AG20443 (cell line): ENCODE measurements around the gene GREM2.

Experiments used
- DNase-seq: peaks from one replicate; pipeline ENCODE4 v3.0.0; 2012; ENCODE audit warnings: low spot score, mixed read lengths

The GREM2 gene

DNA sequence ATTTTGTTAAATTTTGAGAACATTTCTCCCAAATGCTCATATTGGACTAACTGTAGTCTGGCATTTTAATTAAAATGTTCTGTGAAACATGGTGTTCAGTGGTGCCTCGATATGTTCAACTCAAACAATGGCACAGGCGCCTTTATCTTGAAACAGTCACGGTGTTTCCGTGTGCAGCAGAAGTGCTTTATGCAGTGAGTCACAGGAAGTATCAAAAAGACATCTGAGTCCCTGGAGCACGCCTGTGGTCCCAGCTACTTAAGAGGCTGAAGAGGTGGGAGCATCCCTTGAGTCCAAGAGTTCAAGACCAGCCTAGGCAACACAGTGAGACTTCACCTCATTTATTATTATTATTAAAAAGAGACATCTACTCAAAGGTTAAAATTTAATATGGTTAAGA, 52.2 kb downstream of the GREM2 start:
- no peak for DNase-seq

DNA sequence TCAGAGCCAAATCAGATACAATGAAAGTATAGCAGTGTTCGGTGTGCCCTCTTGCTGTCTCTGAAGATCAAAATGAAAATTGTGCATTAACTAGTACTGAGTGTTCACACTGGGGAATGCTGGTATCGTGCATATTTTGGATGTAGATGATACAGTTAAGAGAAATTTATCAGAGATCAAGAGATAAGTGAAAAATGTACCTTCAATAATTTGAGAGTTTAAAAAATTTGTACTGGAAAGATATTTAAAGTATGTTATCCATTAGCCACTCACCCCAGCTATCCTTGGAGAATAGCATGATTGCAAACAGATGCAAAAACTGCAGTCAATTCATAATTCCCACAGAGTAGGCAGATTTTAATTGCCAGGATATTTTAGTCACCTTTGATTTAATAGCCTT, 56.4 kb downstream of the GREM2 start:
- peak; percentile 47 for DNase-seq

DNA sequence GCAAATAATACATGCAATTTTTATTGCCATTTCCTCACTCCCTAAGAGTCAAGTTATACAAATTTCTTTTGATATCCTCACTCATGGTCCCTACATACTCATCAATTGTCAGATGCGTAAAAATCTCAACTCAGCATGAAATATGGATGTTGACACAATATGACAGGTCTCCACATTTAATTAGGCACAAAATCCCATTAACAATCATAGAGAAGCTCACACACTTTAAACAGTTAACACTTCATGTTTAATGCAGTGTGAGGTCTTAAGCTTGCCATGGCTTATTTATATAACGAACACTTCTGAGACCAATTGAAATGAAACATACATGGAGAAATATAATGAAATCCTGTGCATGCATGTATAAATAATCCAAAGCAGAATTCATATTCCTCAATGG, 58.6 kb downstream of the GREM2 start:
- DNase-seq = no peak

DNA sequence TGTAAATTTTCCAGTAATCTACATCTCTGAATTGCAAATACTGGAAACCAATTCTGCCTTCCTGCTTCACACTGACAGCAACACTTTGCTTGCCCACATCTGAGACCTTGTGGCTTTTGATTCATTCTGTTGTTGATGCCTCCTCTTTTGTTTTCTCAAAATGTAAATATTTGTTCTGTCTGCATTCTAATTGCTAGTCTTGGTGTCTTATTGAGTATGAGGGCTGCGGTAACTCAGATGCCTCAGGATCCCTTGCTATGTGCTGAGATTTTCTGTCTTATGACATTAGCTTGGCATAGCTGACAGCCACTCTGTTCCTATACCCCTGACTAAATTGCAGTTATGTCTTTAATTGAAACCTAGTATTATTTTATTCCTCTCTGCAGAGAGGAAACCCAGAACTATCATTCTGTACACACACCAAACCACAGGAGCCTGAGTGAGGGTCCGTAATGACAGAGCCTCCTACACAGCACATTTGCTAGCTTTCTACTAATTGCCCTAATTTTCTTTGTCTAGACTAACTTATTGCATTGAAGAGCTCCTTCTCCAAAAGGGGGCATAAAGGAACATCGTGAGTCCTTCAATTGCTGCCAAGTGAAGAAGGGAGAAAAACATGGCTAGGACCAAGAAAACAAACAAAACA, 72.1 kb downstream of the GREM2 start:
- no peak for DNase-seq

GRCh38 chr1:240538776-240539430, 73.1 kb downstream of the GREM2 start:
- DNase-seq = no peak

DNA sequence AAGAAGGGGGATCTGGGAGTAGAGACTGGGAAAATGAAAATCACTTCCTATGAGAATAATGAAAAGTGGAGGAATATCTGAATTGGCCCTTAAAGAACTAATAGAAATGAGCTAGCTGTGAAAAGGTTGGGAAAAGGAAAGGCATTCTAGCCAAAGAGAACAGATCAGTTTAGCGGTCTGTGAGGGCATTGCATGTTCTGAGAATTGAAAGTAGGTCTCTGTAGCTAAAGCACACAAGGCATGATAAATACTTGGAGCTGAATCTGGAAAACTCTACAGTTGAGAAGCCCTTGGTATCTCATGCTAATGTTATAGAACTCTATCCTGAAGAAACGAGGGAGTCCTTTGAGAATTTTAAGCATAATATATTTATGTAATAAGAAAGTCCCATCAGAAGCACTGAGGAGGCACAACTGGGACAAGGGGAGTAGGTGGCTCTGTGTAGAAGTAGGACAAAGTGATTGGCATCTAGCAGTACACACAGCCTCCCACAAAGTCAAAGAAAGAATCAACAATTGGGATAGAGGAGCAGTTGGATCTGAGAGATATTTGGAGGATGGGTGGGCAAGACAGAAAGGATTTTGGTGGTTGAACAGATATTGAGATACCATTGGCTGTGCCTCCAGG, 78.7 kb downstream of the GREM2 start:
- DNase-seq = no peak

GRCh38 chr1:240528591-240528990, 83.4 kb downstream of the GREM2 start:
- no peak for DNase-seq

DNA sequence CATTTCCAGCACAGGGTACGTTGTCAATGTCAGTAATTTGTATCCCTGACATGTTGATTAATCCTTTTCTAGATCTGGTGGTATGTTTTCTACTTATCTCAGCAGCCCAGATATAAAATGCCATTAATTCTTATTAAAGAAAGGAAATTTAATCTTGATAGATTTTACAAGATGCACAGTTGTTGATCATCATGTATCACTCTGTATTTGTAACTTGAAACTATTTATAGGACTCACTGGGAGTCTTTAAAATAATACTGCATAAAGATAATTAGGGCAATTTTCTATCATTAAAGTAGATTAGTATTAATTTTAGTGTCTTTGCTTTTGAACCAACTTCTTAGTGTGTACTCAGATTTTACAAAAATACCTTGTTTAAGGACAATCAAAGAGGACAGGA, 84.9 kb downstream of the GREM2 start:
- no peak for DNase-seq

GRCh38 chr1:240526312-240526711, 85.6 kb downstream of the GREM2 start:
- DNase-seq = no peak

DNA sequence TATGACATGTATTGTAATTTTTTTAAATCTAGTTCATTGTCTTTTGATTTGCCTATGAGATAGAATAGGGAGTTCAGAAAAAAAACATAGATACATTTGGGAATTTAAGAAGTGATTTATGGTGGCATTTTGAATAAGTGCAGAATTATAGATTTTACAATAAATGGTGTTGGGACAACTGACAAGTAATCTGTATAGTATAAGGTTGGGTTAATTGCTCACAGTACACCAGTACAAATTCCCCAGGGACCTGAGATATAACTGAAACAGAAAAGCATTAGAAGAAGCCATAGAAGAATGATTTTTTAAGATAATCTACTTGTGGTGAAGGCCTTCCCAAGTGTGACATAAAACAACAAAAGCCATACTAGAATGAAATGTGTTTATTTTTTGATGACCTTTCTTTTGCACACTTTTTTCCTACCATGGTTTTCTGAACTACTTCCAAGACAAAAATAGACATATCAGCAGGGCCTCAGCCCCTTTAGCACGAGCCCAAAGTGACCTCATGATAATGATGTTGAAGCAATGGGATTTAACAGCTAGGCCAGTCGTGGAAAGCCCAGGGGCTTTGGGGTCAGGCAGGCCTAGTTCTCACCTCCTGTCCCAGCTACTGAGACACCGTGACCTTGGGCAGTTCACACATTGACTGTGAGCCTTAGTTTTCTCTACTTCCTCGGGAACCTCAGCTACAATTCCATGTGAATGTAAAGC, 87.4 kb downstream of the GREM2 start:
- no peak for DNase-seq

DNA sequence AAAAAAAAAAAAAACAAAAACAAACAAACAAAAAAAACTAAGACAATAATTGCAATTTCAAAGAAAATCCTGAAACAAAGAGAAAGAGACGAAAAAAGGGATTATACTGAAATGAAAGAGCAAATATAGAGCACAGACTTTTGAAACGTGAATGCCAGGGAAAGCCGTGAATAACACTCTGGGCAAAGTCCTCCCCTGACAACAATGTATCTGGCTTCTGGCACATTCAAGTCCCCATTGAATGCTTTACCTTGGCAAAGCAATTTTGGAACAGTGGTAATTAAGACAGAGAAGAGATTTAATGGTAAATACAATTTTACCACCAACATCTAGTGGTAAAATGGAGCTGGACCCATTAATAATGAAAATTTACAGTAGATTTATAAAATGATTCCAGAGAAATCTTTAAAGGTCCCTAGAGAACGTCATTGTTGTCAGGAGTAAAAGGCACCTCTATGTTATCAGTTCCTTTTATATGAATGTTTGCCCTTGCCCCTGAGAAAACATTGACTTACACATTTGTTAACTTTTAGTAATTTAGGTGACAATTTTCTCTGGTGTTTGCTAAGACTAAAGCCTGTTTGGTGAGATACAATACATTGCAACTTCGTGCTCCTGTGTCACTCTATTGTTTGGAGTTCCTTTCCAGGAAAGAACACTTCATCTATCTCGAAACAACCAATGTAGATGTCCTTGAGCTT, 89.7 kb downstream of the GREM2 start:
- no peak for DNase-seq

DNA sequence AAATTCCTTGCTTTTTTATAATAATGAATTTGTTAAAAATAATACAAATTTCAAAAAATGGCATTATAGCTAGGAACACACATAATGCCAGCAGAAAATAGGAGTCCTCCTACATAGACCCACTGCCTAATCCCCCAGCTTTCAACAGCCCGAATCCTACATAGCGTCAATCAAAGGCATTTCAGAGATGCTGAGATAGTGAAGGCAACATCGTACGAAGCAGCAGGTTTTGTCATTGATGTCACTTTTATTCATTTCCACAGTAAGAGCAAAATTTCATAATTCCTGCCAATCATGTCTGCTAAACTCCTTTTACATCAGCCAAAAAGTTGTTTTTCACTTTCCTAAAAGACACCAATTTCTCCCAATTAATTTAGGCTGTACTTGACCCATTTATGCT, 94.1 kb downstream of the GREM2 start:
- no peak for DNase-seq

DNA sequence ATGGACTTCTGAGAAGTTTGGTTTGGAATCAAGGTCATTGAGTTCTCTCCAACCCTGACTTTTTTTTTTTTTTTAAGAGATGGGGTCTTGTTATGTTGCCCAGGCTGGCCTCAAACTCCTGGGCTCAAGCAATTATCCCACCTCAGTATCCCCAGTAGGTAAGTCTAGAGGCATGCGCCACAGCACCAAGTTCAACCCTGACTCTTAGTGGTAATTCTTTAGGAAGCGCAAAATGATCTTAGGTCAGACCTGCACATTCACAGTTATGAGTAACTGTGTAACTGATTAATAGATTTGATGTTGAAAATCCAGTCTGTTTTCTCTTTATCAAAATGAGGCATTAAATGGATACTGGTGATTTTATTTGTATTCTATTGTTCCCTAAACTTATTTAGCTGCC, 95.9 kb downstream of the GREM2 start:
- no peak for DNase-seq

DNA sequence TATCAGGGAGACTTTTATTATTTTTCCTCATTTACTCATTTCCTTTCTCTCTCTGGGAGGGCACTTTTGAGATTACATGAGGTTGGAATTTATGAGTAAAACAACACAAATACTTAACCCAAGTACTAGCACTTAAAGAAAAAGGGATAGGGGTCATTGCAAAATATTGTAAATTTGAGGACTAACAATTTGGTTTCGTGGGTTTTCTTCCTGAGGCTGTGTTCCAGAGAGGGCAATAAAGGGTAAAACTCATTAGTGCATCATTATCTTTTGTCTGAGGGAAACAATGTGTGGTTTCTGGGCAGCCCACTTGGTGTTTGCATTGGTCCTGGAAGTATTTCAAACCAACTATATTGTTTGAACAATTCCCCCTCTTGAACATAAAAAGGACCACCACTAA, 96.5 kb downstream of the GREM2 start:
- no peak for DNase-seq

- DNase-seq = no peak
These were observed 100.2 kb downstream of the GREM2 start for GRCh38 chr1:240511789-240512188.

- DNase-seq = peak; percentile 49
These were observed 103.0 kb downstream of the GREM2 start for GRCh38 chr1:240508950-240509349.

DNA sequence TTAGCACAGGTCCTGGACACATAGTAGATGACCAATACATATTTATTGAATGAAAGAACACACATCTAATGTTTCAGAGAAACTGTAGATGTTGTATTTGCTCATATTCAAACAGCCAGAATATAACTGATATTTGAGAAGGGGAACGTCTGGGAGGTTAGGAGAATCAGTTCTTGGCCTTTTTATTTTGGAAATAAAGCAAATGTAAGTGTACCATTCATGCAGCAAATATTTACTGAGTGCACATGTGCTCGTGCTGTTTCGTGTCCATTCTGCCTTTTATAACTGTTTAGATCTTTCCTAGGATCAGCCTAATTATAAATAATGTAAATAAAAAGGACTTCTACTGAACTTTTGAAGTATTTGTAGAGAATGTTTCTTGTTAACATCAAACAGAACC, 103.8 kb downstream of the GREM2 start:
- no peak for DNase-seq

DNA sequence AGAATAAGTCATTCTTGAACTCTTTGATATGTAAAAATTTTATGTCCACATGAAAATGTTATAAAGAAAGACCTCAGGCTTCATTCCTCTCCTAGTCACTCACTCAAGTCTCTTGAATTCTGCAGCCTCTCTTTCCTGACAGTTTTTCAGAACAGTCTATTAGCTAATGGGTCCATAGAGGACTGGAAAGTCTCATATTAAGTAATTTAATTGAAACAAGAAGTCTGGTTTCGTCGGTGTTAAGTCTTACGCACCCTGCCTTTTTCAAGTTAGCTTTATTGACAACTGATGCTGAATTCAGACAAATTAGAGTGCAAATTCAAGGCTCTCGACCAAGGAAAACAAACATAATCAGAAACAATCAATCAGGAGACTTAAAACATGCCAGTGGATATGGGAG, 105.8 kb downstream of the GREM2 start:
- no peak for DNase-seq

- DNase-seq = no peak
These were observed 108.4 kb downstream of the GREM2 start for GRCh38 chr1:240503558-240503957.

GRCh38 chr1:240503036-240503435, 108.9 kb downstream of the GREM2 start:
- no peak for DNase-seq

- no peak for DNase-seq
These were observed 110.8 kb downstream of the GREM2 start for GRCh38 chr1:240501115-240501514.

DNA sequence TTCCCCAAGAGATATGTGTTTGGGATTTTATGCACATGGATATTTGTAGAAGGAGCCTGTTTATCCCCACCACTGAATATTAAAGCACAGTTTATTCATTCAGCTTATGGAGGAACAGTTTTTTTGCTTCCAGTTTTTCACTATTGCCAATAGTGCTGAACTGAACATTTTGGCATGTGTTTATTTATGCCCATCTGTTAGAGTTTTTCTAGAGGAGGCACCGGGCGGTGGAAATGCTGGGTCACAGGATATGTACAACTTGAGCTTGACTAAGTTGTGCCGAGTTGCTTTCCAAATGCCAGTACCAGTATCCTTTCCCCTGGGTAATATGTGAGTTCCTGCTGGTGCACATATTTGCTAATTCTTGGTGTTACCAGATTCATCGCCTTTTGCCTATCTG, 111.3 kb downstream of the GREM2 start:
- no peak for DNase-seq
